IPS-18c (cell line): ENCODE results near the gene TMC3.
A peak's percentile ranks its signal among the peaks of the same experiment; 100 is the strongest.
"Not testable (repeated sequence)": the region's sequence is repeated elsewhere in the genome, so short reads cannot be mapped to it uniquely, and the experiment has no call there.

Experiments
- H3K4me3 ChIP-seq: 2 replicates; pipeline ENCODE4 v1.7.0; 2013; ENCODE audit warnings: low read depth, mild to moderate bottlenecking, low read length, moderate library complexity; ENCODE audit not compliant: insufficient read depth
- H3K9me3 ChIP-seq: one replicate; pipeline ENCODE4 v1.6.1; 2013; ENCODE audit warnings: mild to moderate bottlenecking, low read length, moderate library complexity; ENCODE audit not compliant: control insufficient read depth, insufficient read depth

Gene TMC3

DNA sequence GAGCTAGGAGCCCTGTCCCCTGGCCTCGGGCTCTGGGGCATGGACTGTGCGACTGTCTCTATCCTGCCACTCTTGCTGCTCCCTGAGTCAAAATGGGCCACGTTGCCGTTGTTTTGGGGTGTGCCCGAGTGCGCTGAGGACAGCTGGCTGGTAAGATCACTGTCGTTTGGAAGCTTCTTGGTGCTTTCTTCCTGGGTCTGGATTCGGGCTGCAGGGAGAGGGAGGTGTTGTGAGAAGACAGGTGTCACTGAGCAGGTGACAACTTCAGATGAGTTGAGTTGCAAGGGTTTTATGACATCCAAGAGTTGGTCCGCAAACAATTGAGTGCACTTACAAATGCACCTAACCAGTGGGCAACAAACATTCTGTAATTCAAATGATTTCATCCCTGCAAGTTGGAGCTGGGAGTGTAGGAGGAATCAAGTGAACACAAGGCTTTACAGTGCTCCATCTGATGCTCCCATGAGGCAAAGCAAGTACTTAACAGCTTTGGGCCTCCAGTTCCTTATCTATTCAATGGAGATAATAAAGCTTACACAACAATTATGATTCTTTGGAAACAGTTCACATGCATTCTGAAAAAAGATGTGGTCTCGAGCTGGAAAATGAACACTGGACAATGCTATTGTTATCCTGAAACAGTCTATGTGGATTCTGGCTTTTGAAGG is 39.1 kb downstream of the TMC3 start:
- Histone ChIP-seq H3K9me3 (no peaks in the 10 kb centered on the region), H3K4me3 (no peak overlapping the region)

- Histone ChIP-seq H3K4me3 (no peak overlapping the region), H3K9me3 (no peaks in the 10 kb centered on the region)
These were observed 40.6 kb downstream of the TMC3 start for GRCh38 chr15:81333363-81333762.

GRCh38 chr15:81332326-81332725 is 41.7 kb downstream of the TMC3 start:
- Histone ChIP-seq H3K9me3 (no peaks in the 10 kb centered on the region), H3K4me3 (no peak overlapping the region)

- Histone ChIP-seq H3K9me3 (no peaks in the 10 kb centered on the region), H3K4me3 (no peak overlapping the region)
These were observed 42.4 kb downstream of the TMC3 start for GRCh38 chr15:81331600-81331999.

DNA sequence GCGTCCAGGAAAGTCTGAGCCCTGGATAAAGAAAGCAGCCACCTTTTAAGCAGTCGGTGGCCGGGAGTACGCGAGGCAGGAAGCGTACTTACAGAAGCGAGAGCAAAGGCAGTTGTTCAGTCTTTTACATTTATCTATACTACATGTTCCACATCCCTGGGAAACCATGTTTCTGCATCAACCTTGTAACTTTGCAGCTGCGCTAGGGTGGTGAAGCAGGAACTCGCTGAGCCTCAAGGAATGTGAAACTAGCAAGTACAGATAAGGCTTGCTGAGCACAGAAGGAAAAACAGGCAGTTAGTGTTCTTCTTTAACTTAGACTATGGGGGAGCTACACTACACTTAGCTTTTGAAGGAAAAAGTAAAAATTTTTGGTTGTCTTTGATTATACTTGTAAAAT is 42.9 kb downstream of the TMC3 start:
- not testable (repeated sequence) for H3K4me3 ChIP-seq, H3K9me3 ChIP-seq

DNA sequence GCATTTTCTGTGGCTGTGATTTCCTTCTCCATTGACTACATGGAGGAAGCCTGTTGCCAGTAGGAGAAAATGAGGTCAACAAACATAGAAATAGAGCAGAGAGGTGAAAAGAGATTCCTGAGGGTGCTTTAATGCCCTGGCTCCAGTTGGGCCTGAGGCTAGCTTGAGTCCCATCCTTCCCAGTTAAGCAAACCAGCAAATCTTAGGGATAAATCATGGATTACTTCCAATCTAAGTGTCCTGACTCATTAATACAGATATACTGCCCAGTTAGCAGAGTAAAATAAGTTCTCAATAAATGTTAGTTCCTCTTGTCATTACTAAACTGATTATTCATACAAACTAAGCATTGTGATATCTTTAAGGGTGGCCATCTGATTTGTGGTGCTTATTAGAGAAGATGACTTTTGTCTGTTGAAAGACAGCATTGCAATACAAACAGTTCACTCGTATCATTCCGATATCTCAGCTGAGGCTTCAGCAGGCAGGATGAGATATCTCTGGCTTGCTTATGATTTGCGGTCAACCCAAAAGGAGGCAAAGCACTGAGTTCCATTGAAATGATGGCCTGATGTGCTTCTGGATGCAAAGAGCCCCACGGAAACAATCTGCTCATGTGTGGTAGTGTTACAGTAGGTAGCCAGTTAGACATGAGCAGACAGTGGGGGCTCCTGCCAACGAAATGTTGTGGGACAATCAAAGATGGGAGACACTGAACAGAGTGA is 43.5 kb downstream of the TMC3 start:
- H3K9me3 ChIP-seq = no peaks in the 10 kb centered on the region
- no peak overlapping the region for H3K4me3 ChIP-seq

DNA sequence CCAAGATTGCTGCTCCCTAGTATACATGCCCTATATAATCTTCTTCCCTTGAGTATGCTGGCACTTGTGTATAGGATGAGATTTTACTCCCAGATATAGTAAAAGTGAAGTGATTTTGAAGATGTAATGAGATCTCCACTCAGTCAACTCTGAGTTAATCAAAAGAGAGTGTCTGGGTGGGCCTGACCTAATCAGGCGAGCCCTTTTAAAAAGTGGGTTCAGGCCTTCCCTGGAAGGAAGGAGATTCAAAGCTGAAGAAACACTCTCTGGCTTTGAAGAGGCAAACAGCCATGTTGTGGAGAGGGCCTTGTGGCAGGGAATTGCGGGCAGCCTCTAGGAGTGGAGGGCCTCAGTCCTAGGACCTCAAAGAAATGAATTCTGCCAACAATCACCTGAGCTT is 44.6 kb downstream of the TMC3 start:
- Histone ChIP-seq H3K4me3 (no peak overlapping the region), H3K9me3 (no peaks in the 10 kb centered on the region)

- Histone ChIP-seq H3K4me3 (no peak overlapping the region), H3K9me3 (no peaks in the 10 kb centered on the region)
These were observed 46.5 kb downstream of the TMC3 start for GRCh38 chr15:81327516-81327915.

DNA sequence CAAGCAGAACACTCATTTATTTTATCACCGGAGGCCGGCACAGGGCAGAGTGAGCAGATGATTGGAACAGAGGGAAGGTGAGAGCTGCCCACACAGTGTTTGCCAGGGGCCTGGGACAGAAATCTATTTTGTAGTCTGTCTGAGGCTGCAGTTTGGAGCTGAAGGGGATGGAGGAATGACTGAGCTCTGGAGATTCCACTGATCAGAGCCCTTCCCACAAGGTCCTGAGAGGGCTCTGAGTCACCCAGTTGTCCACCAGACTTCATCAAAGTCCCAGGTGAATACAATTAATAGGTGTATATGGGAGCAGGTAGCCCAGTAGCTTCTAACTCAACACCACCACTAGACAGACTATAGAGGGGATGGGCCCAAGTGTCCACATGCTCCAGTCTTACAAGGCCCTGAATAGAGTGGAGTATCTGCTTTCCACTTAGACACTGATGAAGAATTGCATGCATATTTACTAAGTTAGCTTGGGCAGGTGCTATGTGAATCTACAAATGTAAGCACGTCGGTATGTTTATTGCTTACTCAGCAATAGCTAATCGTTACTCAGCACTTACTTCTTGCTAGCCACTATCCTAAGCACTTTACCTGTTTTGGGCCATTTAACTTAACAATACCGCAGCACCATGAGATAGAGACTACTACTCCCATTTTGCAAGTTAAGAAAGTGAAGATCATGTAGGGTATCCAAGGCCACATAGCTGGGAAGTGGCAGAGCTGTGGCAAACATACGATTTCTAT is 47.4 kb downstream of the TMC3 start:
- Histone ChIP-seq H3K4me3 (no peak overlapping the region), H3K9me3 (no peaks in the 10 kb centered on the region)

GRCh38 chr15:81323944-81324881 is 49.8 kb downstream of the TMC3 start, which contains the start of gene STARD5:
TSS of gene STARD5 (minus strand) at chr15:81324141. CDS start at chr15:81324099, 42 bp downstream.
- no peaks in the 10 kb centered on the region for H3K9me3 ChIP-seq
- H3K4me3 ChIP-seq = peak within 1 kb of the TSS; percentile 76

DNA sequence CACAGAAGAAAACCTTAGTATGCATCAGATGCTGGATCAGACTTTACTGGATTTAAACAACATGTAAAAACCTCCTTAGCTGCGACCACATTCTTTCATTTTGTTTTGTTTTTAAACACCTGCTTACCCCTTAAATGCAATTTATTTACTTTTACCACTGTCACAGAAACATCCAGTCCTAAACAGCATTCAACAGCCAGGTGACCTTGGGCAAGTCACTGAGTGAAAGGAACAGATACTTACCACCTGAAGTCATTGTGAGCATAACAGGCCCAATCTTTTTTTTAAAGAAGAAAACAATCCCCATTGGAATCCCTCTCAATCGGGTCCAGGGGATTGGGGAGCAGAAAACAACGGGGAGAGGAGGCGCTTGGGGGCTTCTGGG is 50.5 kb downstream of the TMC3 start:
- H3K9me3 ChIP-seq = no peaks in the 10 kb centered on the region
- peak overlapping the region; percentile 72 for H3K4me3 ChIP-seq

DNA sequence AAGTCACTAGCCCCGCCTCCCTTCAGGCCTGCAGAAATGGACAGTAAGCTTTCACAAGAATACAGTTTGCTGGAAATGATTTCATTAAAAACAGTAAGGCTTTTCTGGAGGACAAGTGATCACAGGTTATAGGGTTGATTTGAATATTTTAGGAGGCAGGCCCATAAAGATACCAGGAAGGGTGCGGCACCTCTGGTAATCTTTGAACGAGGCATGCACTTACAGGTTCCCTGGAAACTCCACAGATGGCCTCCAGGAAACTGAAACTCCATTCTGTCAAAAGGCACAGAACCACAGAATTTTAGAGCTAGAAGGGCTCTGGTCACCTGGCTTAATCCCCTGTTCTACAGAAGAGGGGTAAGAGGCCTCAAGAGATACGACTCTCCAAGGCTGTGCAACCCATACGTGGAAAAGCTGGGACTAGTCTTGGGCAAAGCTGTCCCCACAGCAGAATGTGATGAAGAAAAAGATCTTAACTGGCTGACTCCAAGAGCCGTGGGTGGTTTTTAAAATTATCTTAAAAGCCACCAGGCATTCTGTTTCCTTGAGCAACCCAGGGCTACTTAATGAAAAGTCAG is 51.2 kb downstream of the TMC3 start:
- H3K4me3 ChIP-seq = no peak overlapping the region
- H3K9me3 ChIP-seq = no peaks in the 10 kb centered on the region

- no peak overlapping the region for H3K4me3 ChIP-seq
- no peaks in the 10 kb centered on the region for H3K9me3 ChIP-seq
These were observed 52.3 kb downstream of the TMC3 start for GRCh38 chr15:81321667-81322066.

GRCh38 chr15:81317642-81318017 is 56.4 kb downstream of the TMC3 start:
- H3K4me3 ChIP-seq = no peak overlapping the region
- H3K9me3 ChIP-seq = no peaks in the 10 kb centered on the region

DNA sequence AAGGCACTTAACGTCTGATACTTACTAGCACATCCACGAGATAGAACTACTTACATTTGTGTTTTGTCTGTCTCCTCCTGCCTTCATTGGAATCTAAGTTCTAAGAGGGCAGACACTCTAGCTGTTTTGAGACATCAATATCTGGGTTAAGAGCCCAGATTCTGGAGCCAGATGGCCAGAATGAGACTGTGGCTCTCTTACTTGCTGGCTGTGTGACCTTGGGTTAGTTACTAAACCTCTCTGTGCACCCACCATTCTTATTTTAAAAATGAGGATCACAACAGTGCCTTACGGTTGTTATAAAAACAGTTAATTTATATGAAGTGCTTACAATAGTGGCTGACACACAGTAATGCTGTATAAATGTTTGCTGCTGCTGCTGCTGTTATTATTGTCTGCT is 57.7 kb downstream of the TMC3 start:
- Histone ChIP-seq H3K4me3 (no peak overlapping the region), H3K9me3 (no peaks in the 10 kb centered on the region)

DNA sequence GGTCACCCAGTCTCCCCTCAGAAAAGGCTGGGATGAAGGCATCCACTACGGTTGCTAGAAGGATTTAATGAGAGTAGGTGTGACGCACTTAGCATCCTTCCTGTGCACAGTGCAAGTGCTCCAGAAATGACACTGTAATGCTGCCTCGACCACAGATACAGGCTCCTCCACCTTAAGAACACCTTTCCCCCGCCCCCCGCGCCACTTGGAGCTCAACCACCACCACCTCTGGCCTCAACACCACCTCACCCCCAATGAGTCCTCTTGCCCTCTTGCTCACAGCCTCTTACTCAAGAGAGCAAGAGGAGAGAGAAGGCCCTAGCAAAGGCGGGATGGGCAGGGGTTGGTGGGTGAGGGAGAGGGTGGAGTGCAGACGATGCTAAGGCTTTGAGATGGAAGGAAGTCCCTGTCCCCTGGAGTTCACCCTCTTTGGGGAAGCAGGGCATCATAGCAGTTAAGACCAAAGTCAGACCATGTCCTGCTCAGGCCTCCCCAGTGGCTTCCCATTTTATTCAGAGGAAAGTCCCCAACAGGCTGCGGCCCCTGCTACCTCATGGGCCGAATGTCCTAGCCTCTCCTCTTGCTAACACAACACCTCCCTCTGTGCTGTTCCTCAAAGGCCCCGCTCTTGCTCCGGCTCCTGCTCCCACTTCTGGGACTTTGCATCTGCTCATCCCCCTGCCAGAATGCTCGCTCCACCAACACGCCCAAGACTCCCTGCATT is 58.4 kb downstream of the TMC3 start:
- H3K9me3 ChIP-seq = no peaks in the 10 kb centered on the region
- H3K4me3 ChIP-seq = no peak overlapping the region
